Testis (tissue), 2 donors: ENCODE measurements around the gene AUTS2.

Experiments
- POLR2A ChIP-seq: fragments of 450-650 bp; IDR thresholded peaks from one replicate; pipeline ENCODE4 v1.6.1; 2017; ENCODE audit warnings: antibody characterized with exemption, mild to moderate bottlenecking, moderate library complexity
- TF ChIP-seq, protein P1 (sequence below), 3 experiments: fragments of 450-650 bp in 2 of 3; fragments of 200-600 bp in 1 of 3; sonication (generic) in 1 of 3; IDR thresholded peaks; one replicate each; pipeline ENCODE4 v1.5.1; 2016 to 2019; ENCODE audit warnings: antibody characterized with exemption in 3 of 3, mild to moderate bottlenecking in 2 of 3, moderate library complexity in 1 of 3

DNA sequence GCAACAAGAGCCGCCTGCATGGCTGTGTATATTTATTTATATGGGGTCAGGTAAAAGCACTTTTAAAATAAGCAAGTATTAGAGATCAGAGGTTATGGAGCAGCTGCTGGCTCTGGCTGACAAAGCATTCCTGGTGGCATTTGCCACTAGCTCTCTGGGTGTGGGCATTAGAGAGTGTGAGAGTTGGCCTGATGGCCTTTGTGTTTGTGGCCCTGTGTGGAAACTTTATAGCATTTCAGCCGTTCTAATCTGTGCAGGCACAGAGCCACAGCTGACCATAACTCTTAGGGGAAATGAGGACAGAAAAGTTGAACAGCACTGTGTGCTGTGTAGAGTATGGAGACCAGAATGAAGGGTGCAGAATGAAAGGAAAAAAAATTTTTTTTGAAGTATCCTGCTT is 118.9 kb downstream of the AUTS2 start:
- TF ChIP-seq, protein P1, sequence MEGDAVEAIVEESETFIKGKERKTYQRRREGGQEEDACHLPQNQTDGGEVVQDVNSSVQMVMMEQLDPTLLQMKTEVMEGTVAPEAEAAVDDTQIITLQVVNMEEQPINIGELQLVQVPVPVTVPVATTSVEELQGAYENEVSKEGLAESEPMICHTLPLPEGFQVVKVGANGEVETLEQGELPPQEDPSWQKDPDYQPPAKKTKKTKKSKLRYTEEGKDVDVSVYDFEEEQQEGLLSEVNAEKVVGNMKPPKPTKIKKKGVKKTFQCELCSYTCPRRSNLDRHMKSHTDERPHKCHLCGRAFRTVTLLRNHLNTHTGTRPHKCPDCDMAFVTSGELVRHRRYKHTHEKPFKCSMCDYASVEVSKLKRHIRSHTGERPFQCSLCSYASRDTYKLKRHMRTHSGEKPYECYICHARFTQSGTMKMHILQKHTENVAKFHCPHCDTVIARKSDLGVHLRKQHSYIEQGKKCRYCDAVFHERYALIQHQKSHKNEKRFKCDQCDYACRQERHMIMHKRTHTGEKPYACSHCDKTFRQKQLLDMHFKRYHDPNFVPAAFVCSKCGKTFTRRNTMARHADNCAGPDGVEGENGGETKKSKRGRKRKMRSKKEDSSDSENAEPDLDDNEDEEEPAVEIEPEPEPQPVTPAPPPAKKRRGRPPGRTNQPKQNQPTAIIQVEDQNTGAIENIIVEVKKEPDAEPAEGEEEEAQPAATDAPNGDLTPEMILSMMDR (IDR thresholded peaks at IDR 0.05) = no peak
- TF ChIP-seq POLR2A = no peak
